K562 (cell line): ENCODE data around the gene TFAP2E. TPM values are rescaled to one million over a fixed set of nuclear protein-coding genes. Genes with fewer than 3 reads are reported as not detected.
A peak's percentile ranks its signal among the peaks of the same experiment; 100 is the strongest.

Source experiments
- CEBPB ChIP-seq: fragments of 450-650 bp; IDR thresholded peaks from 2 replicates; pipeline ENCODE4 v1.6.1; 2016; ENCODE audit warnings: missing genetic modification characterization, missing compliant biosample characterization
- DPF2 ChIP-seq: fragments of 450-650 bp; IDR thresholded peaks from 2 replicates; pipeline ENCODE4 v1.6.1; 2016
- EP400 ChIP-seq: fragments of 450-650 bp; IDR thresholded peaks from 2 replicates; pipeline ENCODE4 v1.6.1; 2017; ENCODE audit warnings: antibody characterized with exemption, mild to moderate bottlenecking, moderate library complexity
- MYC ChIP-seq, 2 experiments: fragments of 250-450 bp in 1 of 2; sonication (Bioruptor Pico) in 1 of 2; IDR thresholded peaks; 2 replicates each; pipeline versions ENCODE4 v1.5.1 to v1.6.1; 2012 to 2021; ENCODE audit warnings: low read depth in 2 of 2, borderline replicate concordance in 1 of 2, improper control_type of control experiment in 1 of 2, low read length in 1 of 2, mild to moderate bottlenecking in 1 of 2, moderate library complexity in 1 of 2
- NFATC3 ChIP-seq: fragments of 450-650 bp; IDR thresholded peaks from 2 replicates; pipeline ENCODE4 v1.6.1; 2017; ENCODE audit warnings: mild to moderate bottlenecking
- NFRKB ChIP-seq: fragments of 450-650 bp; IDR thresholded peaks from 2 replicates; pipeline ENCODE4 v1.6.1; 2016; ENCODE audit warnings: low read depth
- SMARCA4 ChIP-seq: fragments of 450-650 bp; IDR thresholded peaks from 2 replicates; pipeline ENCODE4 v1.6.1; 2016
- SP2 ChIP-seq: IDR thresholded peaks from 2 replicates; pipeline ENCODE4 v1.6.1; 2011; ENCODE audit warnings: mild to moderate bottlenecking, low read depth, low read length, moderate library complexity; ENCODE audit not compliant: poor library complexity, severe bottlenecking; ENCODE audit errors: extremely low read depth
- ZNF212 ChIP-seq: fragments of 450-650 bp; formaldehyde crosslinking; IDR thresholded peaks from 2 replicates; pipeline ENCODE4 v1.4.0; 2020; ENCODE audit warnings: mild to moderate bottlenecking
- ZNF263 ChIP-seq: sonication (generic); formaldehyde crosslinking; IDR thresholded peaks from 2 replicates; pipeline ENCODE4 v1.8.0; 2022; ENCODE audit warnings: mild to moderate bottlenecking, missing genetic modification reagents, borderline replicate concordance
- ZNF507 ChIP-seq: conservative IDR thresholded peaks from 2 replicates; pipeline ENCODE4 v1.6.1; 2017; ENCODE audit warnings: missing genetic modification characterization, missing compliant biosample characterization
- polyA plus RNA-seq, 8 experiments: library from polyadenylated mRNA; depleted of rRNA in 4 of 8; stranded (reverse) in 5 of 8; unstranded in 3 of 8; fragments of >200 nt; fragmentation: Nextera tagmentation in 2 of 8; fragmentation: Illumina TruSeq in 1 of 8; extraction: Ambion mirVana in 2 of 8; extraction: Trizol in 1 of 8; gene quantifications; 2 replicates each; pipeline versions ENCODE4 v1.2.1 to v1.2.3, GENCODE V29; 2011 to 2014; ENCODE audit warnings: inconsistent platforms in 1 of 8, missing spikeins in 1 of 8
- total RNA-seq, 7 experiments: library from RNA; depleted of rRNA in 6 of 7; stranded (reverse); fragments of >200 nt in 6 of 7; fragmentation: Illumina TruSeq in 2 of 7; extraction: Trizol in 2 of 7; gene quantifications; 2 replicates each; pipeline versions ENCODE4 v1.2.1 to v1.2.3, GENCODE V29; 2011 to 2021; ENCODE audit warnings: low replicate concordance in 1 of 7
- TF ChIP-seq, protein P1 (sequence below), 2 experiments: fragments of 200-800 bp in 1 of 2; sonication (Bioruptor generic) in 1 of 2; sonication (generic) in 1 of 2; formaldehyde crosslinking in 1 of 2; IDR thresholded peaks in 1 of 2; conservative IDR thresholded peaks in 1 of 2; 2 replicates each; pipeline versions ENCODE4 v1.5.0 to v1.6.1; 2016 to 2020; ENCODE audit warnings: missing compliant biosample characterization in 1 of 2, missing genetic modification characterization in 1 of 2, missing genetic modification reagents in 1 of 2
- TF ChIP-seq, protein P2 (sequence below): sonication (generic); formaldehyde crosslinking; IDR thresholded peaks from 2 replicates; pipeline ENCODE4 v1.8.1; 2023; ENCODE audit warnings: mild to moderate bottlenecking, missing genetic modification reagents
- TF ChIP-seq, protein P3 (sequence below): IDR thresholded peaks from 2 replicates; pipeline ENCODE4 v1.6.1; 2016; ENCODE audit warnings: missing genetic modification characterization, missing compliant biosample characterization
- TF ChIP-seq, protein P4 (sequence below): fragments of 250-450 bp; sonication (Bioruptor Pico); IDR thresholded peaks from 2 replicates; pipeline ENCODE4 v1.9.0; 2021; ENCODE audit warnings: mild to moderate bottlenecking, inconsistent platforms
- TF ChIP-seq, protein P5 (sequence below): fragments of 200-800 bp; sonication (Bioruptor generic); IDR thresholded peaks from 2 replicates; pipeline ENCODE4 v1.6.1; 2017; ENCODE audit warnings: missing genetic modification characterization, missing compliant biosample characterization

TFAP2E gene
- total and polyA plus RNA-seq, 9 of the 15 experiments (the other 6 are each of a cell fraction or from before 2014, with no cell fraction given) = 0.03 to 0.11 (median 0.07) TPM; not detected in 4

DNA sequence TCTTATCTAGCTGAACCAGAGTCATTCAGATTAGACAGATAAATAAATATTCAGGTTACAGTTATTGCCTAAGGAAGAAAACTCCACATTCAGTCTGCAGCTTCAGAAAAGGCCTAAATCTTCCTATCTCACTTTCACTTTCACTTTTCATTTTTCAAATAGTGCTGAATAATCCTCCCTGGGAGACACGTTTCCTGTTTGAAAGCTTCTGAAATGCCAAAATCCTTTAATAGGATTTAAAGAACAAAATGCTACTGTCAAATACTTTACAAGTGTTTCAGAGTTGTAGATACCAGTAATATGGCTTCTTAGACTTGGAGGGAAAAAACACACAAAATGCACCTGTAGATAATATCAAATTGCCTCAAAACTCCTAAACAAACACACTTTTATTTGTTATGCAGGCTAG, 64.3 kb downstream of the TFAP2E start (continued):
- TF ChIP-seq, protein P1, sequence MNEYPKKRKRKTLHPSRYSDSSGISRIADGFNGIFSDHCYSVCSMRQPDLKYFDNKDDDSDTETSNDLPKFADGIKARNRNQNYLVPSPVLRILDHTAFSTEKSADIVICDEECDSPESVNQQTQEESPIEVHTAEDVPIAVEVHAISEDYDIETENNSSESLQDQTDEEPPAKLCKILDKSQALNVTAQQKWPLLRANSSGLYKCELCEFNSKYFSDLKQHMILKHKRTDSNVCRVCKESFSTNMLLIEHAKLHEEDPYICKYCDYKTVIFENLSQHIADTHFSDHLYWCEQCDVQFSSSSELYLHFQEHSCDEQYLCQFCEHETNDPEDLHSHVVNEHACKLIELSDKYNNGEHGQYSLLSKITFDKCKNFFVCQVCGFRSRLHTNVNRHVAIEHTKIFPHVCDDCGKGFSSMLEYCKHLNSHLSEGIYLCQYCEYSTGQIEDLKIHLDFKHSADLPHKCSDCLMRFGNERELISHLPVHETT (CRISPR knock-in tag; conservative IDR thresholded peaks at IDR 0.05 in 1 of 2, IDR thresholded peaks at IDR 0.05 in 1 of 2) = no peak
- no peak for TF ChIP-seq NFATC3
- no peak for TF ChIP-seq SP2
- TF ChIP-seq, protein P2, sequence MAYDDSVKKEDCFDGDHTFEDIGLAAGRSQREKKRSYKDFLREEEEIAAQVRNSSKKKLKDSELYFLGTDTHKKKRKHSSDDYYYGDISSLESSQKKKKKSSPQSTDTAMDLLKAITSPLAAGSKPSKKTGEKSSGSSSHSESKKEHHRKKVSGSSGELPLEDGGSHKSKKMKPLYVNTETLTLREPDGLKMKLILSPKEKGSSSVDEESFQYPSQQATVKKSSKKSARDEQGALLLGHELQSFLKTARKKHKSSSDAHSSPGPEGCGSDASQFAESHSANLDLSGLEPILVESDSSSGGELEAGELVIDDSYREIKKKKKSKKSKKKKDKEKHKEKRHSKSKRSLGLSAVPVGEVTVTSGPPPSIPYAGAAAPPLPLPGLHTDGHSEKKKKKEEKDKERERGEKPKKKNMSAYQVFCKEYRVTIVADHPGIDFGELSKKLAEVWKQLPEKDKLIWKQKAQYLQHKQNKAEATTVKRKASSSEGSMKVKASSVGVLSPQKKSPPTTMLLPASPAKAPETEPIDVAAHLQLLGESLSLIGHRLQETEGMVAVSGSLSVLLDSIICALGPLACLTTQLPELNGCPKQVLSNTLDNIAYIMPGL (CRISPR knock-in tag) = no peak
- TF ChIP-seq, protein P3, sequence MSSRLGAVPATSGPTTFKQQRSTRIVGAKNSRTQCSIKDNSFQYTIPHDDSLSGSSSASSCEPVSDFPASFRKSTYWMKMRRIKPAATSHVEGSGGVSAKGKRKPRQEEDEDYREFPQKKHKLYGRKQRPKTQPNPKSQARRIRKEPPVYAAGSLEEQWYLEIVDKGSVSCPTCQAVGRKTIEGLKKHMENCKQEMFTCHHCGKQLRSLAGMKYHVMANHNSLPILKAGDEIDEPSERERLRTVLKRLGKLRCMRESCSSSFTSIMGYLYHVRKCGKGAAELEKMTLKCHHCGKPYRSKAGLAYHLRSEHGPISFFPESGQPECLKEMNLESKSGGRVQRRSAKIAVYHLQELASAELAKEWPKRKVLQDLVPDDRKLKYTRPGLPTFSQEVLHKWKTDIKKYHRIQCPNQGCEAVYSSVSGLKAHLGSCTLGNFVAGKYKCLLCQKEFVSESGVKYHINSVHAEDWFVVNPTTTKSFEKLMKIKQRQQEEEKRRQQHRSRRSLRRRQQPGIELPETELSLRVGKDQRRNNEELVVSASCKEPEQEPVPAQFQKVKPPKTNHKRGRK = 0 out of 2 replicates have a peak, but pooled peaks have one; percentile 10
- no peak for TF ChIP-seq ZNF212
- TF ChIP-seq CEBPB (tag) = no peak
- TF ChIP-seq, protein P4, sequence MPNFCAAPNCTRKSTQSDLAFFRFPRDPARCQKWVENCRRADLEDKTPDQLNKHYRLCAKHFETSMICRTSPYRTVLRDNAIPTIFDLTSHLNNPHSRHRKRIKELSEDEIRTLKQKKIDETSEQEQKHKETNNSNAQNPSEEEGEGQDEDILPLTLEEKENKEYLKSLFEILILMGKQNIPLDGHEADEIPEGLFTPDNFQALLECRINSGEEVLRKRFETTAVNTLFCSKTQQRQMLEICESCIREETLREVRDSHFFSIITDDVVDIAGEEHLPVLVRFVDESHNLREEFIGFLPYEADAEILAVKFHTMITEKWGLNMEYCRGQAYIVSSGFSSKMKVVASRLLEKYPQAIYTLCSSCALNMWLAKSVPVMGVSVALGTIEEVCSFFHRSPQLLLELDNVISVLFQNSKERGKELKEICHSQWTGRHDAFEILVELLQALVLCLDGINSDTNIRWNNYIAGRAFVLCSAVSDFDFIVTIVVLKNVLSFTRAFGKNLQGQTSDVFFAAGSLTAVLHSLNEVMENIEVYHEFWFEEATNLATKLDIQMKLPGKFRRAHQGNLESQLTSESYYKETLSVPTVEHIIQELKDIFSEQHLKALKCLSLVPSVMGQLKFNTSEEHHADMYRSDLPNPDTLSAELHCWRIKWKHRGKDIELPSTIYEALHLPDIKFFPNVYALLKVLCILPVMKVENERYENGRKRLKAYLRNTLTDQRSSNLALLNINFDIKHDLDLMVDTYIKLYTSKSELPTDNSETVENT (CRISPR knock-in tag) = no peak
- no peak for TF ChIP-seq ZNF507 (tag)
- TF ChIP-seq NFRKB = peak; percentile 50; the same call in 1 of the 2 replicates
- TF ChIP-seq EP400 = peak; percentile 68
- TF ChIP-seq, protein P5, sequence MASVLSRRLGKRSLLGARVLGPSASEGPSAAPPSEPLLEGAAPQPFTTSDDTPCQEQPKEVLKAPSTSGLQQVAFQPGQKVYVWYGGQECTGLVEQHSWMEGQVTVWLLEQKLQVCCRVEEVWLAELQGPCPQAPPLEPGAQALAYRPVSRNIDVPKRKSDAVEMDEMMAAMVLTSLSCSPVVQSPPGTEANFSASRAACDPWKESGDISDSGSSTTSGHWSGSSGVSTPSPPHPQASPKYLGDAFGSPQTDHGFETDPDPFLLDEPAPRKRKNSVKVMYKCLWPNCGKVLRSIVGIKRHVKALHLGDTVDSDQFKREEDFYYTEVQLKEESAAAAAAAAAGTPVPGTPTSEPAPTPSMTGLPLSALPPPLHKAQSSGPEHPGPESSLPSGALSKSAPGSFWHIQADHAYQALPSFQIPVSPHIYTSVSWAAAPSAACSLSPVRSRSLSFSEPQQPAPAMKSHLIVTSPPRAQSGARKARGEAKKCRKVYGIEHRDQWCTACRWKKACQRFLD (CRISPR knock-in tag) = no peak
- peak; percentile 48; the same call in 1 of the 2 replicates for TF ChIP-seq DPF2
- TF ChIP-seq SMARCA4 = peak; percentile 77
- TF ChIP-seq ZNF263 (CRISPR knock-in tag) = no peak
- peak; percentile 62 for TF ChIP-seq MYC (IDR thresholded peaks at IDR 0.05; ENCODE audit: low read depth, low read length)
- TF ChIP-seq MYC (CRISPR knock-in tag; IDR thresholded peaks at IDR 0.05; ENCODE audit: borderline replicate concordance, low read depth) = no peak
- TF ChIP-seq, all 486 proteins: peak for 52
